Esophagus (tissue), 2 donors: ENCODE data around the gene CCT4. TPM values are rescaled to one million over a fixed set of nuclear protein-coding genes. Genes with fewer than 3 reads are reported as not detected.
A peak's percentile ranks its signal among the peaks of the same experiment; 100 is the strongest.
"Not testable (repeated sequence)": the region's sequence is repeated elsewhere in the genome, so short reads cannot be mapped to it uniquely, and the experiment has no call there.

Source experiments
- H3K27ac ChIP-seq, 2 donors: one replicate each; pipeline ENCODE4 v1.5.1; 2013; ENCODE audit warnings: low read depth in 2 of 2, mild to moderate bottlenecking in 2 of 2, inconsistent platforms in 1 of 2, low read length in 1 of 2, moderate library complexity in 1 of 2
- H3K27me3 ChIP-seq, 2 donors: one replicate each; pipeline ENCODE4 v1.6.1; 2013; ENCODE audit warnings: low read length in 2 of 2, control low read depth in 1 of 2, mild to moderate bottlenecking in 1 of 2; ENCODE audit not compliant: insufficient read depth in 2 of 2, control insufficient read depth in 1 of 2
- H3K36me3 ChIP-seq, 2 donors: one replicate each; pipeline ENCODE4 v1.6.1; 2013; ENCODE audit warnings: low read length in 1 of 2; ENCODE audit not compliant: control insufficient read depth in 2 of 2, insufficient read depth in 2 of 2
- H3K4me1 ChIP-seq, 2 donors: one replicate each; pipeline ENCODE4 v1.6.1; 2013; ENCODE audit warnings: low read length in 1 of 2; ENCODE audit not compliant: control insufficient read depth in 2 of 2, insufficient read depth in 2 of 2
- H3K4me3 ChIP-seq, 2 donors: one replicate each; pipeline ENCODE4 v1.5.1; 2013; ENCODE audit warnings: low read length in 2 of 2, mild to moderate bottlenecking in 2 of 2, low read depth in 1 of 2, moderate library complexity in 1 of 2
- H3K9me3 ChIP-seq, 2 donors: one replicate each; pipeline ENCODE4 v1.6.1; 2013; ENCODE audit warnings: mild to moderate bottlenecking in 2 of 2, low read depth in 1 of 2, low read length in 1 of 2, moderate library complexity in 1 of 2; ENCODE audit not compliant: control insufficient read depth in 2 of 2, insufficient read depth in 1 of 2
- WGBS, 2 donors: extraction: QIAGEN DNeasy Blood & Tissue Kit; methylation state at CpG; one replicate each; pipeline ENCODE4 v1.1.7; 2013; 5-methylcytosine and 5-hydroxymethylcytosine counted together
- polyA plus RNA-seq, 2 donors: library from polyadenylated mRNA; stranded (reverse); fragments of 200-250 nt; gene quantifications; one replicate each; pipeline ENCODE4 v1.2.3, GENCODE V29; 2013
- donor health status: healthy with polysubstance abuse.
- donor health status: Bipolar disorder and iron deficiency.

Gene CCT4
- polyA plus RNA-seq, 2 donors: 19.5 to 75.1 TPM

GRCh38 chr2:61914794-61915193, 26.3 kb upstream of the CCT4 start:
- 96 to 98% methylated on average over 4 of the region's 4 CpGs for WGBS, 2 donors
- not testable (repeated sequence) for H3K36me3 ChIP-seq, H3K4me3 ChIP-seq, H3K27ac ChIP-seq, H3K27me3 ChIP-seq, H3K4me1 ChIP-seq, H3K9me3 ChIP-seq

GRCh38 chr2:61911510-61911909, 23.1 kb upstream of the CCT4 start:
- 89 to 94% methylated on average over 4 of the region's 4 CpGs for WGBS, 2 donors
- no peak overlapping the region for H3K27ac ChIP-seq
- no peaks in the 10 kb centered on the region for H3K36me3 ChIP-seq
- no peaks in the 10 kb centered on the region for H3K9me3 ChIP-seq
- H3K4me3 ChIP-seq: no peak overlapping the region
- H3K4me1 ChIP-seq: no peaks in the 10 kb centered on the region
- no peaks in the 10 kb centered on the region for H3K27me3 ChIP-seq

- H3K36me3 ChIP-seq: no peaks in the 10 kb centered on the region
- no peak overlapping the region for H3K4me3 ChIP-seq
- H3K27me3 ChIP-seq: no peaks in the 10 kb centered on the region
- no peaks in the 10 kb centered on the region for H3K9me3 ChIP-seq
- no peaks in the 10 kb centered on the region for H3K4me1 ChIP-seq
- WGBS, 2 donors: 62 to 75% methylated on average over 9 of the region's 9 CpGs
- H3K27ac ChIP-seq: no peak overlapping the region
These were observed 22.1 kb upstream of the CCT4 start for GRCh38 chr2:61910603-61911002.

DNA sequence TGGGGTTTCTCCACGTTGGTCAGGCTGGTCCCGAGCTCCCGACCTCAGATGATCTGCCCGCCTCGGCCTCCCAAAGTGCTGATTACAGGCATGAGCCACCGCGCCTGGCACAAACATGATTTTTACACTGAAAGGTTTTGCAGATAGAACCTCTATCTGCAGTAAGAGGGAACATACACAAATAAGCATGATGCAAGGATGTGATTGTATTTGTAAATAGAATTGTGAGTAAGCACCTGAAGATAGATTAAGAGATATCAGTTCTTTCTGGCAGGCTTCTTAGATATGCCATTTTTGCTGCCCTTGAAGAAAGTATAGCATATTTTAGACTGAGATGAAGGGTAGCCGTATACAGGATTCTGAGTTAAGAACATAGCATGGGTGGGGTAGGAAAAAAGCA, 20.7 kb upstream of the CCT4 start:
- 90 to 91% methylated on average over 8 of the region's 8 CpGs for WGBS, 2 donors
- no peaks in the 10 kb centered on the region for H3K36me3 ChIP-seq
- H3K4me3 ChIP-seq: no peak overlapping the region
- no peak overlapping the region for H3K27ac ChIP-seq
- H3K27me3 ChIP-seq: no peaks in the 10 kb centered on the region
- H3K9me3 ChIP-seq: no peaks in the 10 kb centered on the region
- no peaks in the 10 kb centered on the region for H3K4me1 ChIP-seq

DNA sequence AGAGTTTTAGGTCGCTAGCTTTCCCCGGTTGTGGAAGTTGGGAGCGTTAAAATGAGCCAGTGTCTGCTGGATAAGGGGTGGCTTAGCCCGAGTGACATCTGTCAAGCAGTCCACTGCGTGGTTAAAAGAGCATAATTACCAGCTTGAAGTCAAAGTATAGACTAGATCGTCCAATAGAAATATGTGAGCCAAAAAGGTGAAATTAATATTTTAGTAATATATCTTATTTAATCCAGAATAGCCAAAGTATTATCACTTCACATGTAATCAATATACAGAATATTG, 17.7 kb upstream of the CCT4 start:
- Histone ChIP-seq H3K9me3 (no peaks in the 10 kb centered on the region), H3K4me3 (peak overlapping the region; percentile 68 to 99), H3K27ac (no peak overlapping the region), H3K36me3 (no peaks in the 10 kb centered on the region), H3K4me1 (no peaks in the 10 kb centered on the region), H3K27me3 (no peaks in the 10 kb centered on the region)
- 1 to 2% methylated on average over 6 of the region's 6 CpGs for WGBS, 2 donors

DNA sequence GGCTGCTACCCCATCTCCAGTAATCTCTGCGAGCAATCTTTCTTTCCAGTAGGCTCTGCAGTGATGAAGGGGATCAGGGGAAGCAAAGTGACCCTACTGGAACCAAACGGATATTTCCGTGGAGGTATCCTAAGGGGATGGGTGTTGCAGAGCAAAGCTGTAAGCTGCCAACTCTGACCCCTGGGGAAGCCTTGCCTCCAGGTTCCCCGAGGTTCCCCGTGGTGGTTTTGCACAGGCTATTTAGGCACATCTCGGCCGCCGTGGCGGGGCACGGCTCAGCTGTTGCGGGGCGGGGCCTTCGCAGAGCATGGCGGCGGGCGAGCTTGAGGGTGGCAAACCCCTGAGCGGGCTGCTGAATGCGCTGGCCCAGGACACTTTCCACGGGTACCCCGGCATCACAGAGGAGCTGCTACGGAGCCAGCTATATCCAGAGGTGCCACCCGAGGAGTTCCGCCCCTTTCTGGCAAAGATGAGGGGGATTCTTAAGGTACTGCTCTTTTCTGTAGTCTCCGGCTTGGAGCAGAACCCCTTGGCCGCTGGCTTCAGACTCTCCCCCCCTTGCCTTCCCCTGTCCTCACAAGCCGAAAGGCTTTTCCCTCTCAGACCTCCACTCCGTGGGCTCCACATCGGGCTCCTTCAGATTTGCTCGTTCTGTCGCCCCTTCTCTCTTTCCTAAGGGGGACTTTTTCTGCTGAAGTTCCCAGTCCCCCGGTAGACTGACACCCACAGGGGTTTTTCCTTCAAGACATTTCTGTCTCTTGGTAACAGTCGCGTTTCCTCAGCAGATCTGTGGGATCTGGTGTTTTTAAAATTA, 17.1 kb upstream of the CCT4 start, which contains the start of gene COMMD1:
Gene COMMD1, plus strand, starts transcription at position 303 of the 814 bp plus-strand sequence. Its CDS starts 5 bp downstream, at position 308.
- Histone ChIP-seq H3K9me3 (no peaks in the 10 kb centered on the region), H3K27me3 (no peaks in the 10 kb centered on the region), H3K27ac (peak within 1 kb of the TSS; percentile 26 to 70), H3K4me3 (peak within 1 kb of the TSS; percentile 68 to 99), H3K36me3 (no peaks in the 10 kb centered on the region), H3K4me1 (no peaks in the 10 kb centered on the region)
- 1% methylated on average over 33 of the region's 33 CpGs for WGBS, 2 donors

DNA sequence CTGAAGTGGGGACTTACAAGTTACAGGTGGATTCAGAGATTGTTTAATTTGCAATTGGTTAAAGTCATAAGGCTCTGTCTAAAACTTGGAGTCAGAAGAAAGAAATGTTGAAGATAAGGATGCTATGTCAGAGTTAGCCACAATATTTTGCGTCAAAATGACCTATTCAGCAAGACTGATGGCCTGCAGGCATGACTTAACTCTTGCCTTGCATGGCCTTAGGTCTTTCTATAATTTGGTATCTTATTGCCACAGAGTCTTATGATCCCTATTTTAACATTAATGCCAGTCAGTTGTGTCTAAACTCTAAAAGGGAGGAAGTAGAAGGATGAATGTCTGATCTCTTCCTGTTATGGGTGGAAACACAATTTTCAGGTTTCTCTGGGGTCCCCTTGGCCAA, 11.8 kb upstream of the CCT4 start:
- Histone ChIP-seq H3K9me3 (no peaks in the 10 kb centered on the region), H3K27me3 (no peaks in the 10 kb centered on the region), H3K27ac (no peak overlapping the region), H3K4me1 (no peaks in the 10 kb centered on the region), H3K4me3 (no peak overlapping the region), H3K36me3 (no peaks in the 10 kb centered on the region)
- 82 to 83% methylated on average over 1 of the region's 1 CpG for WGBS, 2 donors

DNA sequence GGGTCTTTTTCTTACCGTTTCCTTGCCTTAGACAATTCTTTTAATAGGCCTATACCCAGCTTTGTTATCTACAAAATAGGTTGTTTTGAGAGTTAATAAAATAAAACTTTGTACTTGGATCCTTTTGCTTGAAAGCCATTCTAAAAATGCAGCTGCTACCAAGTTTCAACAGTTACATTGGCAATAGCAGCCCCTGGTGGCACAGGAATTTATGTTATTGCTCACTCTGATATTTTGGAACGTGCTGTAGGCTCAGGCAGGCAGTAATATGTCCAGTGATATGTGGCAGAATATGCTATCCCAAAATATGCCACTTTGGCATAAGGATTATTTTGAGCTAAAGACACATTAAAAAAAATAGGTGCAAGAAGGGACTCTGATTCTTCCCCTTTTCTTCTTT, 10.4 kb upstream of the CCT4 start:
- Histone ChIP-seq H3K27ac (no peak overlapping the region), H3K27me3 (no peaks in the 10 kb centered on the region), H3K4me1 (no peaks in the 10 kb centered on the region), H3K36me3 (no peaks in the 10 kb centered on the region), H3K9me3 (no peaks in the 10 kb centered on the region), H3K4me3 (no peak overlapping the region)
- 31 to 36% methylated on average over 2 of the region's 2 CpGs for WGBS, 2 donors

DNA sequence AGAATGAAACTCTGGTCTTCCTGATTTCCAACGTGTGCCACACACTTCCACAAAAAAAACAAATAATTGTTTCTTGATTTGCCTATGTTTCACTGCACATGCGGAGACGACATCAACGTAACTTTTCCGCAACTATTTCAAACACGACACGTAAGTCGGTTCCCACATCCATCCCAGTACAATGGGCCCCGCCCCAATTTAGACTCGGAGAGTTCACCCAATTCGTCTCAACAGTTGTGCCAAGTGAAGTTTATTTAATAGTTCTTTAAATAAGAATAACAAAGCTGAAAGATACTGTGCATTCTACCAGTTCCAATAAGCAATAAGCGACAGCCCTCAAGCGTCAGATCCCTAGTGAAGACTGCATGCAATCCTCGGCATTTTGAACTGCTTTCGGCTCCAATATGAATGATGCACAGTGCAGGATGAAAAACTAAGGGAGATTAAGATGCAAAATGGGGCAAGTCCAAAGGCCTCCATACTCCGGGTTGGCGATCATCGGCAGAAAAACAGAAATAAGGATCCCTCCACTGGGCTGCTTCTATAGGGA, 664 bp downstream of the CCT4 start:
- peaks cover 3% of the 10 kb centered on the region in 2 donors for H3K4me1 ChIP-seq
- 0 to 1% methylated on average over 18 of the region's 18 CpGs for WGBS, 2 donors
- H3K27ac ChIP-seq: peak overlapping the region; percentile 82 to 99

More for the DNA sequence above, 664 bp downstream of the CCT4 start:
- Histone ChIP-seq H3K36me3 (peaks cover 0 to 4% of the 10 kb centered on the region in 2 donors), H3K4me3 (peak overlapping the region; percentile 90 to 91), H3K27me3 (no peaks in the 10 kb centered on the region), H3K9me3 (no peaks in the 10 kb centered on the region)
